ENCODE results near the gene GRIN2A. TPM values are rescaled to one million over a fixed set of nuclear protein-coding genes. Genes with fewer than 3 reads are reported as not detected.

GRIN2A gene
- total RNA-seq, 1 experiment from 2014 or later, result 0.52 TPM

DNA sequence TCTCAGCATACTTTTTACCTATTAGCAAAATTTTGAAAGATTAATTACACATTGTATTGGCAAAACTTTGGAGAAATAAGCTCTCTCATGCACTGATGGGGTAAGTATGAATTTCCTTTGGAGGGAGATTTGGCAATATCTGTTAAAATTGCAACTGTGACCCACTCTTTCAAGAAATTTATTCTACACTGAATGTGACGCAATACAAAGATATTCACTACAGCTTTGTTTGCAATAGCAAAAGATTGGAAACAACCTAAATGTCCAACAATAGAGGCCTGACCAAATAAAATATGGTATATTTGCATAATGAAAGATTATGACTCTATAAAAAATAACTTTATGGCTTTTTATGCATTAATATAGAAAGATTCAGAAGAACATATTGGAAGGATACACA lies 363.5 kb downstream of the GRIN2A start:
- H3K36me3 ChIP-seq (replicated peaks; ENCODE audit: control insufficient read depth, insufficient read depth, low read length), result no peaks in the 10 kb centered on the region

DNA sequence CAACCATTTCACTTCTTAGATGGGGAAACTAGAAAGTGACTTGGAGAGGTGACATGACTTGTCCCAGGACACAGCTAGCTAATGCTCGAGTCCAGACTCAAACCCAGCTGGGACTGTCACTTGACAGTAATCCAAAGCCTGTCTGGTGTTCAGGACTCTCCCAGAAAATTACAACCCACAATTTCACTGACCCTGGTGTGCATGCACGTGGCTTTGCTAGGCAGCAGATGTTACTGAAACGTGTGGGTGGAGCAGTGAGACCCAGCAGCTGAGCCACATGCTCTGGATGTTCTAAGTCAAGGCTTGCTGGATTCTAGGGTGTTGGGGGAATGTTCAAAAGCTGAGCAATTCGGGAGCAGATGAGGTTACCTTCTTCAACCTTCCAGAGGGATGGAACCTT lies 364.6 kb downstream of the GRIN2A start:
- no peak overlapping the region for H3K4me3 ChIP-seq (ENCODE audit: insufficient read depth, low read depth, low read length)

More for the DNA sequence above, 363.5 kb downstream of the GRIN2A start:
- Histone ChIP-seq H3K4me3 (ENCODE audit: insufficient read depth, low read depth, low read length) (no peak overlapping the region), H3K27me3 (ENCODE audit: control insufficient read depth, insufficient read depth, low read length) (no peaks in the 10 kb centered on the region)
- DNase-seq, result no peak

DNA sequence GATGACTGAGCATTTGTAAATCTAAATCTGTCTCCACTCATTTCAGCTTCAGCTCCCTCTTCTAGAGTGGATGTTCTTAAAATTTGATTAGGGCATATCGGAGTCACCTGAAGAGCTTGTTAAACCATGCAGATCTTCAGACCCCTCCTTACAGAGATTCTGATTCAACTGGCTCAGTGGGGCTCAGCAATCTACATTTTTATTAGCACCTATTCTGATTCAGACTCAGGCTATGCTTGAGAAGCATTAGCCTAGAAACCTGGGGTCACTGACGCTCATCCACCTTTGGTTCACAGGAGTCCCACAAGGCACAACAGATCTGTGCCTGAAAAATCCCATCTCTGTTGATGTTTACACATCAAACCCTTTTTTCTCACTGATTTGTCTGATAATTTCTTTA lies 365.6 kb downstream of the GRIN2A start:
- Histone ChIP-seq H3K36me3 (replicated peaks; ENCODE audit: control insufficient read depth, insufficient read depth, low read length) (no peaks in the 10 kb centered on the region), H3K27me3 (ENCODE audit: control insufficient read depth, insufficient read depth, low read length) (no peaks in the 10 kb centered on the region), H3K4me3 (ENCODE audit: insufficient read depth, low read depth, low read length) (no peak overlapping the region)
- DNase-seq, result no peak

More for the DNA sequence above, 364.6 kb downstream of the GRIN2A start:
- no peak for DNase-seq
- no peaks in the 10 kb centered on the region for H3K27me3 ChIP-seq (ENCODE audit: control insufficient read depth, insufficient read depth, low read length)
- no peaks in the 10 kb centered on the region for H3K36me3 ChIP-seq (replicated peaks; ENCODE audit: control insufficient read depth, insufficient read depth, low read length)

DNA sequence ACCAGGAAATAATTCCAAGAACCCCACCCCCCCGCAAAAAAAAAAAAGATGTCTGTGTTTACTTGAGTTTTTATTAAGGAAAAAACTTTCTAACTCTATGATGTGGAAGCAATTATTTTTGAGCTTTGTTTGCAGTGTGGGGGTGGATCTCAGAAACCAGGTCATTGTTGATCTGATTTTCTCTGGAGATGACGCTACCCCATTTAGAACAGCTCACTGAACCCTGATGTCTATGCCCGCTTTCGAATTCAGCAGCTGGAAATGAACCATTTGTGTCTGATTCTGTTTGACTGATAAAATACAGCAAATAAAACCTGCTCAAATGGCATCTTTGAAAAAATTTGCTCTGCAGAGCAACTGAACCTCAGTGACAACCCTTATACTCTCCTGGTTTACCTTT lies 368.6 kb downstream of the GRIN2A start:
- H3K27me3 ChIP-seq (ENCODE audit: control insufficient read depth, insufficient read depth, low read length), result no peaks in the 10 kb centered on the region
- H3K4me3 ChIP-seq (ENCODE audit: insufficient read depth, low read depth, low read length), result no peak overlapping the region
- no peak for DNase-seq
- no peaks in the 10 kb centered on the region for H3K36me3 ChIP-seq (replicated peaks; ENCODE audit: control insufficient read depth, insufficient read depth, low read length)

DNA sequence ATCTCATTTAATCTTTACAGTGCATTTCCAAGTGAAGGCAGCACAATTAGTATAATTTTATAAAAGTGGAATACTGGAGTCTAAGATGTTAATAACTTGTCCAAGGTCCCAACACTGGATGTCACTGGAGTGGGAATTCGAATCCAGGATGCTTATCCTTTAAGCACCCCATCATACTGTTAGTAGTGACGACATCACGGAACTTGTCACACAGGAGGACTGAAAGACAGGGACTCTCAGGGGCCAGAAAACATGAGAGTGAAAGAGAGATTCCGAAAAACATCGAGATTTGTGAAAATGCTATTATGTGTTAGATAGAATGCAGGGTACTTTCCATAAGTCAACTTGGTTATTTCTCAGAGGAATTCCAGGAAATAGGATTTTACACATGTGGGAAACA lies 374.0 kb downstream of the GRIN2A start:
- Histone ChIP-seq H3K36me3 (replicated peaks; ENCODE audit: control insufficient read depth, insufficient read depth, low read length) (no peaks in the 10 kb centered on the region), H3K4me3 (ENCODE audit: insufficient read depth, low read depth, low read length) (no peak overlapping the region), H3K27me3 (ENCODE audit: control insufficient read depth, insufficient read depth, low read length) (no peaks in the 10 kb centered on the region)
- no peak for DNase-seq

DNA sequence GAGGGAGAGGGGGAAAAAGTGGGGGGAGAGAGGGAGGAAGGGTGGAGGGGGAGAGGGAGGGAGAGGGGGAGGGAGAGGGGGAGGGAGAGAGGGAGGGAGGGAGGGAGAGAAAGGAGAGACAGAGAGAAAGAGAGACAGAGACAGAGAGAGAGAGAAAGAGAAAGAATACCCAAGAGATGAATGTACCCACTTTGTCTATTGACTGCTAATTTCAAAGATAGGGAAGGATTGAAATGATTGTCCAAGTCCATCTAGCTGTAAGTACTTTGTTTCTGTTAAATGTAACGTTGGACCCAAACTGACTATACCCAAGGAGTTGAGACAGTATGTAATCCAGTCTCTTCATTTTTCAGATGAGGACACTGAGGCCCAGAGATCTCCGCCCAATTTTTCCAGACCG lies 374.9 kb downstream of the GRIN2A start:
- no peaks in the 10 kb centered on the region for H3K27me3 ChIP-seq (ENCODE audit: control insufficient read depth, insufficient read depth, low read length)
- no peak overlapping the region for H3K4me3 ChIP-seq (ENCODE audit: insufficient read depth, low read depth, low read length)
- H3K36me3 ChIP-seq (replicated peaks; ENCODE audit: control insufficient read depth, insufficient read depth, low read length), result no peaks in the 10 kb centered on the region
- no peak for DNase-seq

DNA sequence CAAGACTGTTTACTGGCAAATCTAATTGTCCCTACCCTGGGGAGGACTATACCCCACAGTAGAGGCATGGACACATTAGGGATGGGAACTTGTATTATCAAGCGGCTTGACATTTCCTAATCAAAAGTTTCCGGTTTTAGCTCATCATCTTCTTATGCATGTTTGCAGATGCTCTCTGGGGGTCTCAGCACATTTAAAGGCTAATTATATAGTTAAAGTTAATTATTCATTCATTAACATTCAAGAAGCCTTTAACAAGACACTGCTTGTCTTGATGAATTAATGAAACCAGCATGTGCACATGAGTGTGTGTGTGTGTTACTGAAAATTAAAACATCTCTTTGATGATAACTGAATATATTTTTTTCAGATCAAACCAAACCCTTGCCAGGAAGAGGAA lies 377.1 kb downstream of the GRIN2A start:
- H3K4me3 ChIP-seq (ENCODE audit: insufficient read depth, low read depth, low read length), result no peak overlapping the region
- DNase-seq, result no peak
- no peaks in the 10 kb centered on the region for H3K36me3 ChIP-seq (replicated peaks; ENCODE audit: control insufficient read depth, insufficient read depth, low read length)
- H3K27me3 ChIP-seq (ENCODE audit: control insufficient read depth, insufficient read depth, low read length), result no peaks in the 10 kb centered on the region

DNA sequence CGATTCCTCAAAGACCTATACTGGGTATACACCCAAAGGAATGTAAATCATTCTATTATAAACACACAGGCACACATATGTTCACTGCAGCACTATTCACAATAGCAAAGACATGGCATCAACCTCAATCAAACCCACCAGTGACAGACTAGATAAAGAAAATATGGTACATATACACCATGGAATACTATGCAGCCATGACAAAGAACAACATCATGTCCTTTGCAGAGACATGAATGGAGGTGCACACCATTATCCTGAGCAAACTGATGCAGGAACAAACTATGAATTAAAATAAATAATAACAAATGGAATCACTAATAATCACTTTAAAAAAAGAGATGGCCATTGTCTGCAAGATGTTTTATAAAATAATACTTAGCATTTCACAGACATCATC lies 380.1 kb downstream of the GRIN2A start:
- Histone ChIP-seq H3K4me3 (ENCODE audit: insufficient read depth, low read depth, low read length) (no peak overlapping the region), H3K27me3 (ENCODE audit: control insufficient read depth, insufficient read depth, low read length) (no peaks in the 10 kb centered on the region), H3K36me3 (replicated peaks; ENCODE audit: control insufficient read depth, insufficient read depth, low read length) (no peaks in the 10 kb centered on the region)
- DNase-seq, result no peak

DNA sequence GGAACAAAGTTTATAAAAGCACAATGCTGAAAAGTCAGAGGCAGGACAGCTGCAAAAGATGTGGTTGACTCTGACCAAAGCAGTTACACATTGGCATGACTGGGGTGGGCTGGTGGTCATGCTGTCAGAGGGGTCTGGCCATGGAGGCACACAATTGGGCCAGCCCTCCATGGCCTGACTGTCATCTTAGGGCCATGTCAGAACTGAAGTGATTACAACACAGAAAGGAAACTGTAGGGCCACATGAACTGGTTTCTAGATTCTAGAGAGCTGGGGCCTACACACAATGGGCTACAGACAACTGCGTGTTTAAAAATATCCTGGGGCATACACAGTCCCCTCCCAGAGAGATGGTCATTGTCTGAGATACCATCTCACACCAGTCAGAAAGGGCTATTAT lies 380.6 kb downstream of the GRIN2A start:
- H3K36me3 ChIP-seq (replicated peaks; ENCODE audit: control insufficient read depth, insufficient read depth, low read length), result no peaks in the 10 kb centered on the region
- no peak overlapping the region for H3K4me3 ChIP-seq (ENCODE audit: insufficient read depth, low read depth, low read length)
- no peak for DNase-seq
- no peaks in the 10 kb centered on the region for H3K27me3 ChIP-seq (ENCODE audit: control insufficient read depth, insufficient read depth, low read length)

DNA sequence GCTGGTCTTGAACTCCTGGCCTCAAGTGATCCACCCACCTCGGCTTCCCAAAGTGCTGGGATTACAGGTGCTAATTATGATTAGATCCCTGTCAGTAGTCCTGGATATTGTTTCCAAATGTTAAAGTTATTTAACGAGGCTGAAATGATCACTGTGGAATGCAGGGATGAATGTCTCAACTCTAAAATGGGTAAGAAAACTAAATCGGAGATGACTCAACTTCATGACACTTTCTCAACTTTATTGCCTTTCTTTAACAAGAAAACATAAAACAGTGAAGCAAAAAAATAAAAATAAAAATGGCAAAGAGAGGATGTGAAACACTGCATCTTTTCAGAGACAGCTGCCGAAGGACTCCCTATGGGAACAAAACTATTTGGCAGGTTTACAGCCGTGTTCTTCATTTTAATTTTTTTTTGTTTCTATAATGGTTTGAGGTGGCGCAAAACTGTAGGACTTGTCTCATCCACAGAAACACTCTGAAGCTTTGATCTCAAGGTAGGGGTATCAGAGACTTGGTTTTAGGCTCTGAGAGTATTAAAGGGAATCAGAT lies 382.0 kb downstream of the GRIN2A start:
- no peaks in the 10 kb centered on the region for H3K27me3 ChIP-seq (ENCODE audit: control insufficient read depth, insufficient read depth, low read length)
- H3K36me3 ChIP-seq (replicated peaks; ENCODE audit: control insufficient read depth, insufficient read depth, low read length), result no peaks in the 10 kb centered on the region
- H3K4me3 ChIP-seq (ENCODE audit: insufficient read depth, low read depth, low read length), result no peak overlapping the region
- no peak for DNase-seq

DNA sequence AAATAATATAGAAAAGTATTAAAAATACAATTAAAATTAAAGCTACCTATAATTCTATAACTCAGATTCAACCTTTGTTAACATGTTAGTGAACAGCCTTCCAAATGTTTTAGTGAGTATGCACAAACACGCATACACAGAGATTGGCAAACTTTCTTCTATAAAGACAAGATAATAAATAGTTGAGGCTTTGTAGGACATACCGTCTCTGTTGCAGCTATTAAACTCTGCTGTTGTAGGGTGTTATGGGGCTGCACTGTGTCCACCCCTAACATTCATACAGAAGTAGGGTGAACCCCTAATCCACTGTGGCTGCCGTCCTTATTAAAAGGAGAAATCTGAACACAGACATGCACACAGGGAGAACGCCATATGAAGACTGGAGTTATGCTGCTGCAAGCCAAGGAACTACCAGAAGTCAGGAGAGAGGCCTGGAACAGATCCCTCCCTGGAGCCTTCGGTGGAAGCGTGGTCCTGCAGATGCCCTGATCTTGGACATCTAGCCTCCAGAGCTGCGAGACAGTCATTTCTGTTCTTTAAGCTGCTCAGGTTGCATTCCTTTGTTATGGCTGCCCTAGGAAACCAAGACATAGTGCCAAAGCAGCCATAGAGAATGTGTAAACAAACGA lies 383.2 kb downstream of the GRIN2A start:
- H3K36me3 ChIP-seq (replicated peaks; ENCODE audit: control insufficient read depth, insufficient read depth, low read length), result no peaks in the 10 kb centered on the region
- no peaks in the 10 kb centered on the region for H3K27me3 ChIP-seq (ENCODE audit: control insufficient read depth, insufficient read depth, low read length)
- DNase-seq, result no peak
- no peak overlapping the region for H3K4me3 ChIP-seq (ENCODE audit: insufficient read depth, low read depth, low read length)

DNA sequence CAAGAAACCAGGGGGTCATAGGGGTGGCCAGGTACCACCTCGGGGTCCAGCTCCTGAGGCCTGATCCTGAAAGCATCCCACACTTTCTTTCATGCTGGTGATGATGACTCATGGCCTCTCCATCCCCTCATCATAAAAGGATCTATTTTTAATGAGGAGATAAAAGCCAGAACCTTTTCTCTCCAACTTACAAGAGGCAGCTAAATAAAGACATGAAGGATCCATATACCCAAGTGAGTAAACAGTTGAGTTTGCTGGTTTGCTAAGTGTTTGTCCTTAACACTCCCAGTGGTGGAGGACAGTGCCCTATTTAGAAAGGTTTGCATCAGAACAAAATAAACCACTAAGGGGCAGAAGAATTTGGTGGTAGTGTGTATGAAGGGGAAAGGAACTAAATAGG lies 383.8 kb downstream of the GRIN2A start:
- Histone ChIP-seq H3K36me3 (replicated peaks; ENCODE audit: control insufficient read depth, insufficient read depth, low read length) (no peaks in the 10 kb centered on the region), H3K27me3 (ENCODE audit: control insufficient read depth, insufficient read depth, low read length) (no peaks in the 10 kb centered on the region), H3K4me3 (ENCODE audit: insufficient read depth, low read depth, low read length) (no peak overlapping the region)
- no peak for DNase-seq

DNA sequence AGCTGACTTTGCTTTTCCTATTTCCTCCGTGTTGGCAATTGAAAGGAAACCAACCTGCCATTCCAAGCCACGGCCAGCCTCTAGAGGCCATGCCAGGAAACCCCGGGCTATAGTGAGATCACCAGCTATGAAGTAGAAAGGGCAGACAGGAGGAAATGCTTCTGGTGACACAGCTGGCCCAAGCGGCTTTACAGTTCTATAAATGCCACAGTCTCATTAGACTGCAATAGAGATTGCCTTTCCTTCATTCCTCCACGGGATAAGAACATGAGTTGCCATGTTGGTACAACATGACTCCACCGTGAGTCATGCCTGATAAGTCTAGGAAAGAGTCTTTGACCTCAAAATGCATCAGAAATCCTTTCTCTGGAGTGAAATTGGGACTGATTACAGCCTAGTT lies 384.9 kb downstream of the GRIN2A start:
- H3K36me3 ChIP-seq (replicated peaks; ENCODE audit: control insufficient read depth, insufficient read depth, low read length), result no peaks in the 10 kb centered on the region
- DNase-seq, result no peak

DNA sequence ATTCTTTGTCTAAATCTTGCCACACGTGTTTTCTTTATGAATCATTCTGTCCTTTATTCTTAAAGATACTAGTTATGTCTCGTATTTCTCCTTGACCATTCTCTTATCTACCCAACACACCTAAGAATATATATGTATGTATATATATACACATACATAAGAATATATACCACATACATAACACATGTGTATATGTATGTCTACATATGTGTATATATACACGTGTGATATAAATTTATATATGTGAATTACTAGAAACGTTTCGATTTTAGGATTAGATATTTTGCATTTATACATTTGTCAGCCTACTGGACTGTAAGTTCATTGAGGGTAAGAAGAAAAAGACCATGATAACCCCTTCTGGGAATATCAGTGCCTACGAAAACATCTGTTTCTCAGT lies 388.6 kb downstream of the GRIN2A start:
- DNase-seq, result no peak
- no peaks in the 10 kb centered on the region for H3K27me3 ChIP-seq (ENCODE audit: control insufficient read depth, insufficient read depth, low read length)
- no peaks in the 10 kb centered on the region for H3K36me3 ChIP-seq (replicated peaks; ENCODE audit: control insufficient read depth, insufficient read depth, low read length)
- no peak overlapping the region for H3K4me3 ChIP-seq (ENCODE audit: insufficient read depth, low read depth, low read length)

More for the DNA sequence above, 384.9 kb downstream of the GRIN2A start:
- Histone ChIP-seq H3K4me3 (ENCODE audit: insufficient read depth, low read depth, low read length) (no peak overlapping the region), H3K27me3 (ENCODE audit: control insufficient read depth, insufficient read depth, low read length) (no peaks in the 10 kb centered on the region)

DNA sequence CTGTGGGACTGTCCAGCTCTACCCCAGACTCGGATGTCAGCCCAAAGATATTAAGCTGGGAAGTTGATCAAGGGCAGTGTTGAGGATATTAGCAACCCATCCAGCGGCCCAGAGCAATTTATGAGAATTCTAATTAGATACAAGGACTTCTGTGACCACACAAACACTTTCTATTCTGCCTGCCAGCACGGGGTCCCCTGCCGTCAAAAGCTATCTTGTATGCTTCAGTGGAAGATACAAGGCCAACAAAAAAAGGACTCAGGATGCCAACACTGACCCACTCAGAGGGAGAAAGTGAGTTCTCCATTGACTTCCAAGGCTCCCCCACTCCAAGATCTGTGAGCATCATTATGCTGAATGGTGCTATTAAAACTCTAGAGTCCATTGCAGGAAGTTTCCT lies 390.7 kb downstream of the GRIN2A start:
- no peak for DNase-seq
- Histone ChIP-seq H3K27me3 (ENCODE audit: control insufficient read depth, insufficient read depth, low read length) (no peaks in the 10 kb centered on the region), H3K36me3 (replicated peaks; ENCODE audit: control insufficient read depth, insufficient read depth, low read length) (no peaks in the 10 kb centered on the region), H3K4me3 (ENCODE audit: insufficient read depth, low read depth, low read length) (no peak overlapping the region)

DNA sequence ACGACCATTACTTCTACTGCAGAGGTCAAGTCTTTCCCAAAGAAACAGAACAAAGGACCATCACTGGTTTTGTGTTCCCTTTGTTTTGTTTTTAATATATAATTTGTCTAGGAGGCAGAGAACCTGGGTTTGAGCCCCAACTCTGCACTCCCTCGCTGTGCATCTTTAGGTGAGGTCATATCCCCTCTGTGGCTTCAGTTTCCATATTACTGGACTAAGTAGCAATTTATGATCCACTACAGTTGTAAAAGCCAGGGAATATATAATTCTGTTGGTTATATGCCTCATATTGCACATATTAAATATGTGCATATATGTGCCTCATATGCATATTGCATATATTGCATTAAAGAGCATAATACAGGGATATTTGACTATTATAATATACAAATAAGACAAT lies 392.0 kb downstream of the GRIN2A start:
- no peak for DNase-seq
- Histone ChIP-seq H3K36me3 (replicated peaks; ENCODE audit: control insufficient read depth, insufficient read depth, low read length) (no peaks in the 10 kb centered on the region), H3K27me3 (ENCODE audit: control insufficient read depth, insufficient read depth, low read length) (no peaks in the 10 kb centered on the region), H3K4me3 (ENCODE audit: insufficient read depth, low read depth, low read length) (no peak overlapping the region)

Measured in H7 (cell line).